ENCODE results near the gene GOLGA1. TPM values are rescaled to one million over a fixed set of nuclear protein-coding genes. Genes with fewer than 3 reads are reported as not detected.
A peak's percentile ranks its signal among the peaks of the same experiment; 100 is the strongest.

The GOLGA1 gene
- total and polyA plus RNA-seq, 2 of the 13 experiments (the other 11 are each of a cell fraction or from before 2014, with no cell fraction given), result 12.7 to 15.9 TPM

GRCh38 chr9:124861342-124862229 is 79.3 kb downstream of the GOLGA1 start, which contains the start of the genes ARPC5L and RPL35 (continued):
- TF ChIP-seq AFF4 (CRISPR knock-in tag; IDR thresholded peaks at IDR 0.05), result no peak
- peak; percentile 82 for TF ChIP-seq EED (CRISPR knock-in tag; IDR thresholded peaks at IDR 0.05)
- TF ChIP-seq MYNN (CRISPR knock-in tag; IDR thresholded peaks at IDR 0.05; ENCODE audit: low read depth), result 0 out of 2 replicates have a peak, but pooled peaks have one; percentile 69
- peak; percentile 81 for TF ChIP-seq CCDC6 (CRISPR knock-in tag; IDR thresholded peaks at IDR 0.05)
- TF ChIP-seq ZNF337 (CRISPR knock-in tag; IDR thresholded peaks at IDR 0.05; ENCODE audit: borderline replicate concordance, low read depth), result peak; percentile 83; the same call in 1 of the 2 replicates
- no peak for TF ChIP-seq ZBTB46 (CRISPR knock-in tag; IDR thresholded peaks at IDR 0.05; ENCODE audit: borderline replicate concordance)
- no peak for TF ChIP-seq ZBTB8A (CRISPR knock-in tag; IDR thresholded peaks at IDR 0.05; ENCODE audit: borderline replicate concordance, low read depth)
- TF ChIP-seq SMAD9 (CRISPR knock-in tag; IDR thresholded peaks at IDR 0.05), result no peak
- TF ChIP-seq TARDBP (CRISPR knock-in tag; IDR thresholded peaks at IDR 0.05), result peak; percentile 79; the same call in 1 of the 2 replicates
- peak; percentile 100 for TF ChIP-seq YEATS2 (CRISPR knock-in tag; IDR thresholded peaks at IDR 0.05; ENCODE audit: borderline replicate concordance)
- peak; percentile 26; the same call in 1 of the 2 replicates for TF ChIP-seq ZFP36L1 (CRISPR knock-in tag; IDR thresholded peaks at IDR 0.05)
- 0 out of 2 replicates have a peak, but pooled peaks have one; percentile 59 for TF ChIP-seq IRF2 (CRISPR knock-in tag; IDR thresholded peaks at IDR 0.05)
- no peak for TF ChIP-seq TBP (CRISPR knock-in tag; IDR thresholded peaks at IDR 0.05)
- TF ChIP-seq GLI4 (CRISPR knock-in tag; IDR thresholded peaks at IDR 0.05; ENCODE audit: borderline replicate concordance), result peak; percentile 33; the same call in 1 of the 2 replicates
- peak; percentile 84 for TF ChIP-seq YY1 (IDR thresholded peaks at IDR 0.05; ENCODE audit: insufficient read depth, insufficient replicate concordance, low read depth, low read length)
- TF ChIP-seq THAP7 (CRISPR knock-in tag; IDR thresholded peaks at IDR 0.05), result peak; percentile 63; the same call in 1 of the 2 replicates
- TF ChIP-seq ZNF782 (CRISPR knock-in tag; IDR thresholded peaks at IDR 0.05; ENCODE audit: borderline replicate concordance), result peak; percentile 35; the same call in 1 of the 2 replicates
- TF ChIP-seq KDM2A (CRISPR knock-in tag; IDR thresholded peaks at IDR 0.05; ENCODE audit: borderline replicate concordance, low read depth), result peak; percentile 81
- peak; percentile 92 for TF ChIP-seq ARNT2 (CRISPR knock-in tag; IDR thresholded peaks at IDR 0.05; ENCODE audit: low read depth)
- peak; percentile 17; the same call in 1 of the 2 replicates for TF ChIP-seq SOX5 (CRISPR knock-in tag; IDR thresholded peaks at IDR 0.05; ENCODE audit: borderline replicate concordance)
- TF ChIP-seq ZNF619 (CRISPR knock-in tag; IDR thresholded peaks at IDR 0.05), result no peak

Measured in HepG2 (cell line).